Measurements from ENCODE around the gene VAMP5.
"Not testable (repeated sequence)": the region's sequence is repeated elsewhere in the genome, so short reads cannot be mapped to it uniquely, and the experiment has no call there.

Gene VAMP5

GRCh38 chr2:85584354-85584856, at the start of gene VAMP5:
Gene VAMP5, plus strand, starts transcription at chr2:85584431. Its CDS starts 60 bp downstream, at chr2:85584491.
- no peak for DNase-seq (ENCODE audit: low read depth)

GRCh38 chr2:85534881-85535280, 49.4 kb upstream of the VAMP5 start:
- no peak for DNase-seq (ENCODE audit: low read depth)

GRCh38 chr2:85536479-85536878, 47.8 kb upstream of the VAMP5 start:
- no peak for DNase-seq (ENCODE audit: low read depth)

GRCh38 chr2:85537600-85538506, 46.4 kb upstream of the VAMP5 start:
- DNase-seq (ENCODE audit: low read depth): no peak

GRCh38 chr2:85538507-85539360, 45.5 kb upstream of the VAMP5 start, which contains the start of gene MAT2A:
Gene MAT2A, plus strand, starts transcription at chr2:85539168. Its CDS starts 120 bp downstream, at chr2:85539288.
- DNase-seq (ENCODE audit: low read depth): peak; percentile 82

GRCh38 chr2:85539361-85540132, 44.7 kb upstream of the VAMP5 start:
- DNase-seq (ENCODE audit: low read depth): peak; percentile 64

GRCh38 chr2:85540133-85540648, 44.0 kb upstream of the VAMP5 start:
- no peak for DNase-seq (ENCODE audit: low read depth)

- DNase-seq (ENCODE audit: low read depth): no peak
These were observed 43.0 kb upstream of the VAMP5 start for GRCh38 chr2:85541262-85541661.

GRCh38 chr2:85541753-85542457, 42.3 kb upstream of the VAMP5 start:
- no peak for DNase-seq (ENCODE audit: low read depth)

GRCh38 chr2:85542777-85543176, 41.5 kb upstream of the VAMP5 start:
- DNase-seq (ENCODE audit: low read depth): no peak

GRCh38 chr2:85544254-85544691, 40.0 kb upstream of the VAMP5 start:
- not testable (repeated sequence) for DNase-seq (ENCODE audit: low read depth)

GRCh38 chr2:85544915-85545779, 39.1 kb upstream of the VAMP5 start:
- not testable (repeated sequence) for DNase-seq (ENCODE audit: low read depth)

GRCh38 chr2:85545780-85546240, 38.4 kb upstream of the VAMP5 start:
- no peak for DNase-seq (ENCODE audit: low read depth)

GRCh38 chr2:85547089-85547858, 37.0 kb upstream of the VAMP5 start:
- no peak for DNase-seq (ENCODE audit: low read depth)

GRCh38 chr2:85547859-85548607, 36.2 kb upstream of the VAMP5 start:
- DNase-seq (ENCODE audit: low read depth): no peak

GRCh38 chr2:85548608-85548900, 35.7 kb upstream of the VAMP5 start:
- no peak for DNase-seq (ENCODE audit: low read depth)

GRCh38 chr2:85549095-85549494, 35.1 kb upstream of the VAMP5 start:
- DNase-seq (ENCODE audit: low read depth): no peak

- DNase-seq (ENCODE audit: low read depth): no peak
These were observed 34.4 kb upstream of the VAMP5 start for GRCh38 chr2:85549826-85550225.

Measured in stimulated activated CD8-positive, alpha-beta memory T cell treated with anti-CD3 and anti-CD28 coated beads, Interleukin-4, amount 100 ng/mL, for 24 hours (primary cell).